ENCODE results near the gene GGCX. TPM values are rescaled to one million over a fixed set of nuclear protein-coding genes. Genes with fewer than 3 reads are reported as not detected.
"Not testable (repeated sequence)": the region's sequence is repeated elsewhere in the genome, so short reads cannot be mapped to it uniquely, and the experiment has no call there.

Gene GGCX
- total RNA-seq, 4 donors from 2014 or later: 18.3 to 33.1 (median 28.2) TPM

DNA sequence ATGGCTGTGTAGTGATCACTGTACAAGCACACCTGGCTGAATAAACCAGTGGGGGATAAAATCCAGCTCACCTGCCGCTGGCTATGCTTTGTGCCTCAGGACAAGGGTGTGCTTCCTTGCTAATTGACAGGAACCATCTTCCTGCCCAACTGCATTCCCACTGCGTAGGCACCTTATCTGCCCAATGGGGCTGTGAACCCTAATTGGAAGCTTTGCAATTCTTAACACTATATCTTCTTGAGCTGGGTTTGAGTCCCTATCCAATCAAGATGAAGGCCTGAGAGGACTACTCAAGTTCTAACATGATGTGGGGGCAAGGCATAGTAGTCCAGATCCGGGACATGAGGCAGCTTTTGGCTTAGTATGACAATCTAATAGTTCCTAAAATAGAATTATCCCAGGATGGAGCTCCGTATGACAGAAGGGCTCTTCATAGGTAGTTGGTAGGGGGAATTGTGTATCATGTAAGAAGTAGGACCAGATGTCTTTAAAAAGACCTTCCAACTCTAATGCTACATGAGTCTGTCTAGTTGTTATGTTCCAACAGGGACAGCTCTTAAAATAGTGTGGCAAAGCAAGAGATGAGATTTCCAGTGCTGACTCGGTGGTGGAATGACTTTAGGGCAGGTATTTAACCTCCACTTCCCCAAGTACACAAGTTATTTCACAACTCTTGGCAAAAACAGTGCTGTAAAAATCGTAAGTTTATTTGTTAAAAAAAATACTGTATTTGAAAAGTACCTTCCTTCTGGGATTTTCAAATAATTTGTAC lies 43.5 kb upstream of the GGCX start:
- in situ Hi-C loops (cut with MboI; ENCODE audit: low sequenced_read_pairs in 4 of 4) (no loop called here), intact Hi-C loops (cut with DNase I; ENCODE audit: low total_unique reads) (loop anchor here (5.0 kb wide), 2 partner anchors 42 to 167 kb away; partner anchors contain the start of gene GGCX)
- H3K27ac ChIP-seq: peak overlapping the region; percentile 93 to 99 (median 94)
- H3K36me3 ChIP-seq: peaks cover 0 to 19% of the 10 kb centered on the region in 2 donors
- DNase-seq (peak; percentile 58 to 64), ATAC-seq (peak; percentile 57 to 61)
- no peaks in the 10 kb centered on the region for H3K27me3 ChIP-seq
- H3K4me1 ChIP-seq: peaks cover 75 to 77% of the 10 kb centered on the region in 2 donors
- no peaks in the 10 kb centered on the region for H3K9me3 ChIP-seq
- TF ChIP-seq POLR2A (IDR thresholded peaks at IDR 0.05): peak; percentile 44 to 69
- TF ChIP-seq, protein P1, sequence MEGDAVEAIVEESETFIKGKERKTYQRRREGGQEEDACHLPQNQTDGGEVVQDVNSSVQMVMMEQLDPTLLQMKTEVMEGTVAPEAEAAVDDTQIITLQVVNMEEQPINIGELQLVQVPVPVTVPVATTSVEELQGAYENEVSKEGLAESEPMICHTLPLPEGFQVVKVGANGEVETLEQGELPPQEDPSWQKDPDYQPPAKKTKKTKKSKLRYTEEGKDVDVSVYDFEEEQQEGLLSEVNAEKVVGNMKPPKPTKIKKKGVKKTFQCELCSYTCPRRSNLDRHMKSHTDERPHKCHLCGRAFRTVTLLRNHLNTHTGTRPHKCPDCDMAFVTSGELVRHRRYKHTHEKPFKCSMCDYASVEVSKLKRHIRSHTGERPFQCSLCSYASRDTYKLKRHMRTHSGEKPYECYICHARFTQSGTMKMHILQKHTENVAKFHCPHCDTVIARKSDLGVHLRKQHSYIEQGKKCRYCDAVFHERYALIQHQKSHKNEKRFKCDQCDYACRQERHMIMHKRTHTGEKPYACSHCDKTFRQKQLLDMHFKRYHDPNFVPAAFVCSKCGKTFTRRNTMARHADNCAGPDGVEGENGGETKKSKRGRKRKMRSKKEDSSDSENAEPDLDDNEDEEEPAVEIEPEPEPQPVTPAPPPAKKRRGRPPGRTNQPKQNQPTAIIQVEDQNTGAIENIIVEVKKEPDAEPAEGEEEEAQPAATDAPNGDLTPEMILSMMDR (IDR thresholded peaks at IDR 0.05 in 4 of 5, conservative IDR thresholded peaks at IDR 0.05 in 1 of 5): no peak
- H3K4me3 ChIP-seq: peak overlapping the region; percentile 74 to 84 (median 84)

DNA sequence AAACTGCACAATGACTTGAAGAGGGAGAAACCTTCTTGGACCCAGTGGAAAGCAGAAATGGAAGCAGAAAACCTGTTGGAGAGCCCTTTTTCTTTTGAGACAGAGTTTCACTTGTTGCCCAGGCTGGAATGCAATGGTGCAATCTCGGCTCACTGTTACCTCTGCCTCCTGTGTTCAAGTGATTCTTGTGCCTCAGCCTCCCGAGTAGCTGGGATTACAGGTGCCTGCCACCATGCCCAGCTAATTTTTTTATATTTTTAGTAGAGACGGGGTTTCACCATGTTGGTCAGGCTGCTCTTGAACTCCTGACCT lies 42.8 kb upstream of the GGCX start:
- TF ChIP-seq POLR2A (IDR thresholded peaks at IDR 0.05): peak in 1 of 2 donors; percentile 25
- peak overlapping the region; percentile 74 to 84 (median 84) for H3K4me3 ChIP-seq
- intact Hi-C loops (cut with DNase I; ENCODE audit: low total_unique reads): loop anchor here (5.0 kb wide), 2 partner anchors 42 to 167 kb away; partner anchors contain the start of gene GGCX
- in situ Hi-C loops (cut with MboI; ENCODE audit: low sequenced_read_pairs in 4 of 4); ATAC-seq; H3K9me3 ChIP-seq; DNase-seq; H3K27me3 ChIP-seq: not testable (repeated sequence)
- peak overlapping the region; percentile 93 to 99 (median 94) for H3K27ac ChIP-seq
- H3K36me3 ChIP-seq: peaks cover 0 to 25% of the 10 kb centered on the region in 2 donors
- H3K4me1 ChIP-seq: peaks cover 68 to 71% of the 10 kb centered on the region in 2 donors

DNA sequence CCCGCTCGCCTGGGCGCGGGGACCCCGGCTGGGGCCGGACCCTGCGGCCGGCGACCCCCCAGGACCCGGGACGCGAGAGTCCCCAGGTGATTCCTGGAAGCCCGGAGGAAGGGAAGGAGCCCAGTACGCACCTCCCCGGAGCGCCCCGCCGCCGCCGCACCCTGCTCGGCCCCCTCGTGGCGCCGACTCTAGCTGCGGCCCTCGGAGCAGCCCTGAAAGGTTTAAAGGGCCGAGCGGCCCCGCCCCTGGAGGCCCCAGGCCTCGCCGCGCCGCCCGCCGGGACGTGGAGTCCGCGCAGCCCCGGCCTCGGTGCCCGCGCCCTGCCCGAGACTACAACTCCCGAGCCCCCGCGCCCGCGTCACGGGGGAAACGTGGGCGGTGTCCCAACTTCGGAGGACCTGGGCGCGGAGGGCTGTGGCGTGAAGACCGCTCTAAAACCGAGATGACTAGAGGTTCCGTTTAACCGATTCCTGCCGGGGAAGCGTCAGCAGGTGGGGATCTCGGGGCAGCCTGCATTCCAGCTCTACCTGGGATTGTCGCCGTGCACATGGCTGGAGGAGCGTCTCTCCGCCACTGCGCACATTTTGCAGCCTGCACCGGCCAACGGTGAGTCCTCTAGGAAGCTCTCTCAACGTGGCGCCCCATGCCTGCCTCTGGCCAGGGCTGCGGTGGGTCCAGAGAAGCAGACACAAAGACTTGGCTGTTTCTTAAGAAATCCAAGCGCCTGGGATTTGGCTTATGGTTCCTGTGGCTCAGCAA lies 41.4 kb upstream of the GGCX start, which contains the start of gene TMEM150A:
TMEM150A (minus strand) TSS at position 223 of the 759 bp plus-strand sequence. CDS start 750 bp downstream, outside the sequence.
- Histone ChIP-seq H3K36me3 (peaks cover 0 to 33% of the 10 kb centered on the region in 2 donors), H3K4me1 (peaks cover 58 to 60% of the 10 kb centered on the region in 2 donors), H3K4me3 (peak within 1 kb of the TSS; percentile 74 to 84 (median 84)), H3K27me3 (no peaks in the 10 kb centered on the region), H3K27ac (peak within 1 kb of the TSS; percentile 93 to 99 (median 94)), H3K9me3 (no peaks in the 10 kb centered on the region)
- peak; percentile 98 to 99 for TF ChIP-seq POLR2A (IDR thresholded peaks at IDR 0.05)
- TF ChIP-seq, protein P1 (IDR thresholded peaks at IDR 0.05 in 4 of 5, conservative IDR thresholded peaks at IDR 0.05 in 1 of 5): peak in 4 of 5 experiments; percentile 68 to 75 (median 71)
- in situ Hi-C loops (cut with MboI; ENCODE audit: low sequenced_read_pairs in 4 of 4): no loop called here
- DNase-seq: peak; percentile 92 to 95
- intact Hi-C loops (cut with DNase I; ENCODE audit: low total_unique reads): loop anchor here (2.0 to 5.0 kb wide), 4 partner anchors 40 to 165 kb away; partner anchors contain the start of gene GGCX
- ATAC-seq: peak; percentile 51 to 60

DNA sequence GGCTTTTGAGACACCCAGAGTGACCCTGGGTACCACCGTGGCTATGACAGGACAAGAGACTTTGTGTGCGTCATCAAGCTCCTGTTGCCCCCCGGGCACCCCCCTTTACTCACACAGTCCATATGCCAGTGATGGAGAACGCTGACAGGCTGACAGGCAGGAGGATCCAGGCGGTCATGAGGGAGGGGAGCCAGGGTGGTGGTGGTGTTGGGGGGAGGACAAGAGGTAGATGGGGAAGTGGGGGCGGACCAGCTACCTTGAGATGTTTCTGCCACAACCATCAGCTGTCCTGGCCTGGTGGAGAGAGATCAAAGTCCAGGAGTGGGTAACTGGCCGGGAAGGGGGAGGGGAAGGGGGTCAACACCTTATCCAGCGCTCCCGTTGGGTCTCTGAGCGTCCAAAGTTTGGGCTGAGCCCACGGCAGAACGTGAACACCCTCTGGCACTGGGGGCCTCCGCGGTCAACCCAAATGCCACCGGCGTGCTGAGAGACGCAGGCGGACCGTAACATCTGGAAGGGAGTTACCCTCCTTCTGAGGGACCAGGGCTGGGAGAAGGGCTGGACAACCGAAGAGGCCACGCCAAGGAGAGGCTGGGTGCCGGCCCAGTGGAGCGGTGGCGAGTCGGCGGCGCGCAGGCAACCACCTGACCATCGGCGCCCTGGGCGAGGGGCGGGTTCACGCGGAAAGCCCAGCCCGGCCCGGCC lies 40.6 kb upstream of the GGCX start:
- in situ Hi-C loops (cut with MboI; ENCODE audit: low sequenced_read_pairs in 4 of 4): no loop called here
- TF ChIP-seq POLR2A (IDR thresholded peaks at IDR 0.05): no peak
- TF ChIP-seq, protein P1 (IDR thresholded peaks at IDR 0.05 in 4 of 5, conservative IDR thresholded peaks at IDR 0.05 in 1 of 5): no peak
- DNase-seq (peak; percentile 67 to 77), ATAC-seq (peak; percentile 40 to 43)
- no peaks in the 10 kb centered on the region for H3K27me3 ChIP-seq
- peak overlapping the region; percentile 93 to 99 (median 94) for H3K27ac ChIP-seq
- peak overlapping the region; percentile 74 to 84 (median 84) for H3K4me3 ChIP-seq
- H3K36me3 ChIP-seq: peaks cover 0 to 41% of the 10 kb centered on the region in 2 donors
- no peaks in the 10 kb centered on the region for H3K9me3 ChIP-seq
- intact Hi-C loops (cut with DNase I; ENCODE audit: low total_unique reads): loop anchor here (2.0 to 5.0 kb wide), 4 partner anchors 40 to 165 kb away; partner anchors contain the start of gene GGCX
- peaks cover 54 to 60% of the 10 kb centered on the region in 2 donors for H3K4me1 ChIP-seq

All from gastrocnemius medialis (tissue), 4 donors.